CD14-positive monocyte (primary cell): ENCODE measurements around the gene SPATS2L. TPM values are rescaled to one million over a fixed set of nuclear protein-coding genes. Genes with fewer than 3 reads are reported as not detected.

ENCODE experiments used
- DNase-seq, 3 donors: peaks; one replicate each; pipeline ENCODE4 v3.0.0-alpha.2; 2011 to 2022
- H2AFZ ChIP-seq: 2 replicates; pipeline ENCODE4 v1.6.0; 2012; ENCODE audit warnings: mild to moderate bottlenecking, low read depth, low read length, inconsistent platforms; ENCODE audit not compliant: insufficient read depth, poor library complexity, severe bottlenecking
- H3K27ac ChIP-seq, 2 donors: 1 replicate in 1 of 2; 2 replicates in 1 of 2; pipeline ENCODE4 v1.5.1; 2012 to 2013; ENCODE audit warnings: low read length in 2 of 2, control low read depth in 1 of 2, inconsistent platforms in 1 of 2, low read depth in 1 of 2, mild to moderate bottlenecking in 1 of 2
- H3K27me3 ChIP-seq, 2 donors: one replicate each; pipeline versions ENCODE4 v1.6.0 to v1.6.1; 2011 to 2013; ENCODE audit warnings: low read length in 2 of 2; ENCODE audit not compliant: control insufficient read depth in 2 of 2, insufficient read depth in 2 of 2
- H3K36me3 ChIP-seq, 2 donors: replicated peaks in 1 of 2; 1 replicate in 1 of 2; 2 replicates in 1 of 2; pipeline versions ENCODE4 v1.5.1 to v1.6.1; 2012 to 2013; ENCODE audit warnings: low read length in 2 of 2, control low read depth in 1 of 2, inconsistent platforms in 1 of 2, mild to moderate bottlenecking in 1 of 2; ENCODE audit not compliant: insufficient read depth in 2 of 2, control insufficient read depth in 1 of 2
- H3K4me1 ChIP-seq, 2 donors: 1 replicate in 1 of 2; 2 replicates in 1 of 2; pipeline versions ENCODE4 v1.5.1 to v1.6.1; 2012 to 2013; ENCODE audit warnings: low read length in 2 of 2, control low read depth in 1 of 2, inconsistent platforms in 1 of 2, mild to moderate bottlenecking in 1 of 2, moderate library complexity in 1 of 2; ENCODE audit not compliant: insufficient read depth in 2 of 2, control insufficient read depth in 1 of 2
- H3K4me2 ChIP-seq: replicated peaks from 2 replicates; pipeline ENCODE3; 2012; ENCODE audit warnings: low read length, moderate library complexity, mild to moderate bottlenecking; ENCODE audit not compliant: poor library complexity, severe bottlenecking; ENCODE audit errors: extremely low read depth
- H3K4me3 ChIP-seq, 3 experiments: fragments of 200-600 bp in 1 of 3; sonication (generic) in 1 of 3; replicated peaks in 1 of 3; 1 replicate in 2 of 3; 2 replicates in 1 of 3; pipeline ENCODE4 v1.5.1; 2011 to 2013; ENCODE audit warnings: low read length in 3 of 3, mild to moderate bottlenecking in 3 of 3, control low read depth in 2 of 3, low read depth in 2 of 3, inconsistent platforms in 1 of 3, moderate library complexity in 1 of 3
- H3K79me2 ChIP-seq: 2 replicates; pipeline ENCODE4 v1.6.0; 2012; ENCODE audit warnings: mild to moderate bottlenecking, control low read depth, inconsistent platforms, low read length, moderate library complexity; ENCODE audit not compliant: insufficient read depth
- H3K9ac ChIP-seq: 2 replicates; pipeline ENCODE4 v1.6.0; 2017; ENCODE audit warnings: low read length, mild to moderate bottlenecking; ENCODE audit not compliant: insufficient read depth, poor library complexity, severe bottlenecking
- H3K9me3 ChIP-seq, 2 donors: replicated peaks in 1 of 2; 1 replicate in 1 of 2; 2 replicates in 1 of 2; pipeline versions ENCODE4 v1.5.1 to v1.6.1; 2012 to 2013; ENCODE audit warnings: low read length in 2 of 2, control low read depth in 1 of 2; ENCODE audit not compliant: control insufficient read depth in 1 of 2, insufficient read depth in 1 of 2
- H4K20me1 ChIP-seq: 2 replicates; pipeline ENCODE4 v1.6.0; 2012; ENCODE audit warnings: mild to moderate bottlenecking, low read length, control low read depth, moderate library complexity; ENCODE audit not compliant: insufficient read depth
- H3K27ac Mint-ChIP-seq, 7 donors: one replicate each; pipeline ENCODE4 v1.8.0; 2020; ENCODE audit warnings: mild to moderate bottlenecking in 7 of 7, mixed read lengths in 7 of 7, moderate library complexity in 6 of 7, inconsistent platforms in 2 of 7
- H3K27me3 Mint-ChIP-seq, 3 donors: one replicate each; pipeline ENCODE4 v1.8.0; 2021 to 2022; ENCODE audit warnings: low read depth in 3 of 3, mild to moderate bottlenecking in 3 of 3, mixed read lengths in 3 of 3, moderate library complexity in 3 of 3, inconsistent platforms in 1 of 3
- H3K36me3 Mint-ChIP-seq, 2 donors: one replicate each; pipeline ENCODE4 v1.8.0; 2020; ENCODE audit warnings: mixed read lengths in 2 of 2, inconsistent platforms in 1 of 2, mild to moderate bottlenecking in 1 of 2
- H3K4me1 Mint-ChIP-seq: one replicate; pipeline ENCODE4 v1.8.0; 2020; ENCODE audit warnings: mild to moderate bottlenecking, mixed read lengths
- H3K4me3 Mint-ChIP-seq, 2 donors: one replicate each; pipeline ENCODE4 v1.8.0; 2020; ENCODE audit warnings: mild to moderate bottlenecking in 2 of 2, mixed read lengths in 2 of 2, moderate library complexity in 1 of 2
- H3K9me3 Mint-ChIP-seq, 7 donors: one replicate each; pipeline ENCODE4 v1.8.0; 2020 to 2022; ENCODE audit warnings: mixed read lengths in 7 of 7, mild to moderate bottlenecking in 6 of 7, moderate library complexity in 6 of 7, inconsistent platforms in 2 of 7
- CTCF ChIP-seq: fragments of 200-600 bp; IDR thresholded peaks from one replicate; pipeline ENCODE4 v1.8.0; 2022; ENCODE audit warnings: antibody characterized with exemption, mild to moderate bottlenecking
- WGBS: methylation state at CpG from one replicate; pipeline ENCODE4 v1.1.5; 2013; ENCODE audit warnings: missing lambda C conversion rate; ENCODE audit not compliant: insufficient coverage; 5-methylcytosine and 5-hydroxymethylcytosine counted together
- intact Hi-C, 2 donors: fragments of 100-400 bp; cut with micrococcal nuclease; formaldehyde crosslinking; loops; one replicate each; pipeline versions ENCODE4 v1.15.0 to v1.15.1; 2023
- polyA plus RNA-seq, 3 donors: library from polyadenylated mRNA; depleted of rRNA in 1 of 3; unstranded in 2 of 3; stranded (reverse) in 1 of 3; fragments of 300-500 nt in 2 of 3; fragments of >200 nt in 1 of 3; fragmentation: Illumina TruSeq in 2 of 3; gene quantifications; 1 replicate in 2 of 3; 2 replicates in 1 of 3; pipeline ENCODE4 v1.2.3, GENCODE V29; 2012 to 2021

SPATS2L gene
- polyA plus RNA-seq, 3 donors, result 2.7 to 5.2 (median 3.2) TPM

GRCh38 chr2:200443916-200444315, 137.4 kb downstream of the SPATS2L start:
- Mint-ChIP-seq H3K4me1 (no peaks in the 10 kb centered on the region), H3K9me3 (no peaks in the 10 kb centered on the region), H3K4me3 (no peak overlapping the region), H3K27ac (no peak overlapping the region), H3K36me3 (peaks cover 6 to 18% of the 10 kb centered on the region in 2 donors), H3K27me3 (no peaks in the 10 kb centered on the region)
- no peak overlapping the region for H3K4me2 ChIP-seq
- DNase-seq, result no peak
- no peak overlapping the region for H3K4me3 ChIP-seq
- TF ChIP-seq CTCF, result no peak
- H2AFZ ChIP-seq, result no peak overlapping the region
- H3K79me2 ChIP-seq, result no peaks in the 10 kb centered on the region
- no peaks in the 10 kb centered on the region for H4K20me1 ChIP-seq
- WGBS, result no CpG with 5 or more reads among the region's 3 CpGs
- no peaks in the 10 kb centered on the region for H3K9me3 ChIP-seq
- intact Hi-C loops, result no loop called here
- no peaks in the 10 kb centered on the region for H3K36me3 ChIP-seq
- H3K27me3 ChIP-seq, result no peaks in the 10 kb centered on the region
- H3K4me1 ChIP-seq, result peaks cover 0 to 2% of the 10 kb centered on the region in 2 donors
- no peak overlapping the region for H3K9ac ChIP-seq
- no peak overlapping the region for H3K27ac ChIP-seq

GRCh38 chr2:200444530-200444929, 138.0 kb downstream of the SPATS2L start:
- no peak overlapping the region for H3K9ac ChIP-seq
- H3K27me3 Mint-ChIP-seq, result no peaks in the 10 kb centered on the region
- DNase-seq, result no peak
- 83% methylated on average over 1 of the region's 3 CpGs for WGBS
- H3K4me1 Mint-ChIP-seq, result no peaks in the 10 kb centered on the region
- no peaks in the 10 kb centered on the region for H3K27me3 ChIP-seq
- H3K36me3 ChIP-seq, result no peaks in the 10 kb centered on the region
- H3K36me3 Mint-ChIP-seq, result peaks cover 6 to 18% of the 10 kb centered on the region in 2 donors
- no peaks in the 10 kb centered on the region for H3K9me3 ChIP-seq
- no peaks in the 10 kb centered on the region for H3K9me3 Mint-ChIP-seq
- H3K4me3 ChIP-seq, result no peak overlapping the region
- intact Hi-C loops, result no loop called here
- H3K4me3 Mint-ChIP-seq, result no peak overlapping the region
- no peak overlapping the region for H3K4me2 ChIP-seq
- no peaks in the 10 kb centered on the region for H3K79me2 ChIP-seq
- H4K20me1 ChIP-seq, result no peaks in the 10 kb centered on the region
- H2AFZ ChIP-seq, result no peak overlapping the region
- H3K4me1 ChIP-seq, result peaks cover 0 to 2% of the 10 kb centered on the region in 2 donors
- no peak for TF ChIP-seq CTCF
- H3K27ac ChIP-seq, result no peak overlapping the region
- H3K27ac Mint-ChIP-seq, result no peak overlapping the region
